Measurements from ENCODE around the gene PLOD1.
"Not testable (repeated sequence)": the region's sequence is repeated elsewhere in the genome, so short reads cannot be mapped to it uniquely, and the experiment has no call there.

PLOD1 gene

DNA sequence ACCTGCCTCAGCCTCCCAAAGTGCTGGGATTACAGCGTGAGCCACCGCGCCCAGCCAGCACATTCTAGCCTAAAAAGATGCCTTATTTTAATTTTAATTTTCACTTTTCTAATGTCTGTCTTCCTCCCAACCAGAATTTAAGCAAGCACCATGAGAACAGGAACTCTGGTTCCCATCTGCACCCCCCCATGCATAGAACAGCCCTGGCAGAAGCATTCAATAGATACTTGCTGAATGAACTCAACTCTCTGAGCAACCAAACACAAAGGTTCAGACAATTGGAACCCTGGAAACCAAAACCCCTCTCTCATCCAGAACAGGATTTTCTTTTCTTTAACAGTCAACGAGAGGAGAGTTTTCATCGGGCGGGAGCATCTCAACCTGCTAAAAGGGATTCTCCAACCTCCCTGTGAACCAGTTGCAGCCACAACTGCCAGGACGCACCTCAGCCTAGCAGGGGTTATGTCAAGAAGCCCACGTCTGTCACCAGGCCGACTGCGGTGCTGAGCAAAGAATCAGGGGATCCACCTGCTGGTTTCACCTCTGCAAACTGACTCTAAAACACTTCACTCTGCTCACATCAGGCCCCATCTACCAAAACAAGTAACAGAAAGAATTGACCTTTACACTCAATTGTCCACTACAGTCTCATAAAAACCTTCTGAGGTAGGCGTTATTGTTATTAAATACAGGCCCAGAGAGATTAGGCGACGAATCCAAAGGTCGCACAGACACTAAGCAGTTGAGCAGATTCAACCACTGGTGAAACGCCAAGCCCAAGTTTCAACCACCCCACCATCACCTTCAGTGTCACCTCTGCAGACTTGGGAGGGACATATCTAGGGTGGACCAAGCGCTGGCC lies 10.0 kb upstream of the PLOD1 start:
- Histone ChIP-seq H3K9me3 (ENCODE audit: control insufficient read depth in 2 of 2, low read length in 2 of 2) (no peaks in the 10 kb centered on the region), H3K27ac (ENCODE audit: low read depth in 2 of 2, low read length in 2 of 2) (peak overlapping the region in 1 of 2 donors; percentile 32), H3K27me3 (ENCODE audit: control insufficient read depth in 2 of 2, insufficient read depth in 2 of 2, low read length in 2 of 2) (no peaks in the 10 kb centered on the region), H3K9ac (ENCODE audit: low read depth in 1 of 2, low read length in 2 of 2) (peak overlapping the region; percentile 7 to 63), H3K36me3 (ENCODE audit: control insufficient read depth in 2 of 2, insufficient read depth in 2 of 2, low read length in 2 of 2) (peaks cover 24 to 34% of the 10 kb centered on the region in 2 donors), H3K4me1 (ENCODE audit: control insufficient read depth in 2 of 2, insufficient read depth in 2 of 2, low read length in 2 of 2) (peaks cover 22 to 23% of the 10 kb centered on the region in 2 donors), H3K4me3 (ENCODE audit: low read length in 2 of 2) (peak overlapping the region; percentile 70 to 75)

DNA sequence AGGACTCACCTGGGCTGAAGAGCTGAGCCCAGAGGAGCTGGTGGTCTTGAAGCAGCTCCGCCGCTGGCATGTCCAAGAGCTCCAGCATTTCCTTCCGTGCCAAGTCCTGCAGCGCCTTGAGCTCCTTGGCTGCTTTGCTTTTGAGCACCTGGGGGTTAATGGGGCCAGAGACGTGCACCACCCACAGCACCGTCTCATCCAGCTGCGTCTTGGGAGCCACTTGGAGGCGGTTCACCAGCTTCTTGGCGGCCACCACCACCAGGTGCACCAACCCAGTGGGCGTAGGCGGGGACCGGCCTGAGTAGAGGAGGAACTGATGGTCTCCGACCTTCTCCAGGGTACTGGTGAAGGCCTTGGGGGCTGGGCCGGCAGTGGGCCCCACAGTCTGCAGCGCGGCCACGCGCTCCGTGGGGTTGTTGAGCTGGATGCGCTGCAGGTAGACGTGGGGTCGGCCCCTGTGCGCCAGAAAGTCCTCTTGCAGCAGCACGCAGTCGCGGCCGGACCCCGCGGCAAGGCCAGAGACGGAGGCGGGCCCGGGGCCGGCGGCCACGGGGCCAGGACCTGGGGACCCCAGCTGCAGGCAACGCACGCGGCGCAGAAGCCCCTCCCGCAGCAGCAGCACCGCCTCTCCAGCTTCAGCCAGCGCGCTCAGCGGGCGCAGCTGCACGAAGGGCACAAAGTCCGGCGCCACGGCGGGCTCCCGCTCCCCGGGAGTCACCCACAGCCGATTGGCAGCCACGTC lies 9.2 kb upstream of the PLOD1 start:
- H3K27me3 ChIP-seq (ENCODE audit: control insufficient read depth in 2 of 2, insufficient read depth in 2 of 2, low read length in 2 of 2); H3K9me3 ChIP-seq (ENCODE audit: control insufficient read depth in 2 of 2, low read length in 2 of 2): not testable (repeated sequence)
- H3K9ac ChIP-seq (ENCODE audit: low read depth in 1 of 2, low read length in 2 of 2): peak overlapping the region; percentile 0 to 68
- peak overlapping the region; percentile 70 to 75 for H3K4me3 ChIP-seq (ENCODE audit: low read length in 2 of 2)
- H3K4me1 ChIP-seq (ENCODE audit: control insufficient read depth in 2 of 2, insufficient read depth in 2 of 2, low read length in 2 of 2): peaks cover 22 to 29% of the 10 kb centered on the region in 2 donors
- H3K27ac ChIP-seq (ENCODE audit: low read depth in 2 of 2, low read length in 2 of 2): peak overlapping the region in 1 of 2 donors; percentile 32
- H3K36me3 ChIP-seq (ENCODE audit: control insufficient read depth in 2 of 2, insufficient read depth in 2 of 2, low read length in 2 of 2): peaks cover 18 to 26% of the 10 kb centered on the region in 2 donors

DNA sequence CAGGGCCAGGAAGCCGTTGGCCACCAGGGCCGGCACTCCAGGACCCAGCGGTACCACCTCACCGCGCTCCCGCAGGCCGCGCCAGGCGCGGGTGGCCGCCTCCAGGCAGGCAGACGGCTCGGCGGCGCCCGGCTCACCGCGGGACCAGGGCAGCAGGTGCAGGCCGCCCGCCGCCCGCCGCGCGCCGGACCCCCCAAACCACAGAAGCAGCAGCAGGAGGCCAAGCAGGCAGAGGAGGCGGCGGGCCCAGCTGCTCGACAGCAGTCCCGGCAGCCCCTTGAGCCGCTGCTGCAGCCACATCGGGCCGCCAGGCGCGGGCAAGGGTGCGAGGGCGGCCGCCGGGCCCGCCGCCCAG lies 8.6 kb upstream of the PLOD1 start:
- no peaks in the 10 kb centered on the region for H3K9me3 ChIP-seq (ENCODE audit: control insufficient read depth in 2 of 2, low read length in 2 of 2)
- no peaks in the 10 kb centered on the region for H3K27me3 ChIP-seq (ENCODE audit: control insufficient read depth in 2 of 2, insufficient read depth in 2 of 2, low read length in 2 of 2)
- H3K36me3 ChIP-seq (ENCODE audit: control insufficient read depth in 2 of 2, insufficient read depth in 2 of 2, low read length in 2 of 2): peaks cover 14 to 21% of the 10 kb centered on the region in 2 donors
- peak overlapping the region in 1 of 2 donors; percentile 68 for H3K9ac ChIP-seq (ENCODE audit: low read depth in 1 of 2, low read length in 2 of 2)
- H3K27ac ChIP-seq (ENCODE audit: low read depth in 2 of 2, low read length in 2 of 2): no peak overlapping the region
- H3K4me3 ChIP-seq (ENCODE audit: low read length in 2 of 2): peak overlapping the region; percentile 70 to 75
- peaks cover 17 to 25% of the 10 kb centered on the region in 2 donors for H3K4me1 ChIP-seq (ENCODE audit: control insufficient read depth in 2 of 2, insufficient read depth in 2 of 2, low read length in 2 of 2)

DNA sequence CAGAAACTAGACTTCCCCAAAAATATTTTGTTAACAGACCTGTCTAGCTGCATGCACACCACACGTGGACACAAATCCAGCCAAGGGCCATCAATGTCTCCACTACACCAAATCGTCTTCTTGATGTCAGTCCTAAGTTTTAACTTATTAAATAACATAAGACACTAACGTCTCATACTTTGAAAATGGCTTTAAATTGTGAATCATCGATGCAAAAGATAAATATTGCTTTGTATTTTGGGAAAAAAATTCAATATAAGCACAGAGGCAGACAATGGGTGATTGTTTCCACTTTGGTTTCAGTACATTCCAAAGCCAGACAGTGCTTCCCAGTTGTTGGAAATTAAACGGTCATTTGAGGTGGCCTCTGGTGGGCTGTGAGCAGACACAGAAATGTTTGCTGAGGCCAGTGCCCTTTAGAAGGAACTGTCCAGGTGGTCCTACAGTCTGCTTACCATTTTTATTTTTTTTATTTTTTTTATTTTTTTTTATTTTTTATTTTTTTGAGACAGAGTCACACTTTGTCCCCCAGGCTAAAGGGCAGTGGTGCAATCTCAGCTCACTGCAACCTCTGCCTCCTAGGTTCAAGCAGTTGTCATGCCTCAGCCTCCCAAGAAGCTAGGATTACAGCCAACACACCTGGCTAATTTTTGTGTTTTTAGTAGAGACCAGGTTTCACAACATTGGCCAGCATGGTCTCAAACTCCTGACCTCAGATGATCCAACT lies 6.5 kb upstream of the PLOD1 start:
- H3K27me3 ChIP-seq (ENCODE audit: control insufficient read depth in 2 of 2, insufficient read depth in 2 of 2, low read length in 2 of 2): no peaks in the 10 kb centered on the region
- no peak overlapping the region for H3K27ac ChIP-seq (ENCODE audit: low read depth in 2 of 2, low read length in 2 of 2)
- H3K36me3 ChIP-seq (ENCODE audit: control insufficient read depth in 2 of 2, insufficient read depth in 2 of 2, low read length in 2 of 2): peaks cover 6 to 8% of the 10 kb centered on the region in 2 donors
- H3K9me3 ChIP-seq (ENCODE audit: control insufficient read depth in 2 of 2, low read length in 2 of 2): no peaks in the 10 kb centered on the region
- no peak overlapping the region for H3K4me3 ChIP-seq (ENCODE audit: low read length in 2 of 2)
- no peak overlapping the region for H3K9ac ChIP-seq (ENCODE audit: low read depth in 1 of 2, low read length in 2 of 2)
- H3K4me1 ChIP-seq (ENCODE audit: control insufficient read depth in 2 of 2, insufficient read depth in 2 of 2, low read length in 2 of 2): peaks cover 17 to 25% of the 10 kb centered on the region in 2 donors

DNA sequence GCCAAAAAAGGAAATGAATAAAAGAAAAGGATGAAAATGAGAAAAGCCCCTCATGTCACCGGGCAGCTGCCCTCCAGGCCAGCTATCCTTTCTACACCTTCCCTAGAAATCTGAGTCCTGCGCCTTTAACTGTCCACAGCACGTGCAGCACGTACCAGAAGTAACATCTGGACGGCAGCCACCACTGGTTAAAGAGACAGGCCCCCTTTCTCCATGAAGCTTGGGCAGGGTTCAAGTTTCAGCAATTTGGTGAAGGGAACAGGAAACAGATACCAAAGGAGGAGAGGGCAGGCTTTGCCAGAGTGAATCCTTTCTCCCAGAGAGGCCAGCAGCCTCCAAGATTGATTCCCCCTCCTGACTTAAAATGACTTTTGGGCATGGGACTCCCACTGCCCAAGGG lies 4.7 kb upstream of the PLOD1 start:
- no peak overlapping the region for H3K27ac ChIP-seq (ENCODE audit: low read depth in 2 of 2, low read length in 2 of 2)
- no peaks in the 10 kb centered on the region for H3K9me3 ChIP-seq (ENCODE audit: control insufficient read depth in 2 of 2, low read length in 2 of 2)
- H3K9ac ChIP-seq (ENCODE audit: low read depth in 1 of 2, low read length in 2 of 2): no peak overlapping the region
- no peaks in the 10 kb centered on the region for H3K27me3 ChIP-seq (ENCODE audit: control insufficient read depth in 2 of 2, insufficient read depth in 2 of 2, low read length in 2 of 2)
- no peak overlapping the region for H3K4me3 ChIP-seq (ENCODE audit: low read length in 2 of 2)
- H3K4me1 ChIP-seq (ENCODE audit: control insufficient read depth in 2 of 2, insufficient read depth in 2 of 2, low read length in 2 of 2): peaks cover 5 to 13% of the 10 kb centered on the region in 2 donors
- H3K36me3 ChIP-seq (ENCODE audit: control insufficient read depth in 2 of 2, insufficient read depth in 2 of 2, low read length in 2 of 2): no peaks in the 10 kb centered on the region

DNA sequence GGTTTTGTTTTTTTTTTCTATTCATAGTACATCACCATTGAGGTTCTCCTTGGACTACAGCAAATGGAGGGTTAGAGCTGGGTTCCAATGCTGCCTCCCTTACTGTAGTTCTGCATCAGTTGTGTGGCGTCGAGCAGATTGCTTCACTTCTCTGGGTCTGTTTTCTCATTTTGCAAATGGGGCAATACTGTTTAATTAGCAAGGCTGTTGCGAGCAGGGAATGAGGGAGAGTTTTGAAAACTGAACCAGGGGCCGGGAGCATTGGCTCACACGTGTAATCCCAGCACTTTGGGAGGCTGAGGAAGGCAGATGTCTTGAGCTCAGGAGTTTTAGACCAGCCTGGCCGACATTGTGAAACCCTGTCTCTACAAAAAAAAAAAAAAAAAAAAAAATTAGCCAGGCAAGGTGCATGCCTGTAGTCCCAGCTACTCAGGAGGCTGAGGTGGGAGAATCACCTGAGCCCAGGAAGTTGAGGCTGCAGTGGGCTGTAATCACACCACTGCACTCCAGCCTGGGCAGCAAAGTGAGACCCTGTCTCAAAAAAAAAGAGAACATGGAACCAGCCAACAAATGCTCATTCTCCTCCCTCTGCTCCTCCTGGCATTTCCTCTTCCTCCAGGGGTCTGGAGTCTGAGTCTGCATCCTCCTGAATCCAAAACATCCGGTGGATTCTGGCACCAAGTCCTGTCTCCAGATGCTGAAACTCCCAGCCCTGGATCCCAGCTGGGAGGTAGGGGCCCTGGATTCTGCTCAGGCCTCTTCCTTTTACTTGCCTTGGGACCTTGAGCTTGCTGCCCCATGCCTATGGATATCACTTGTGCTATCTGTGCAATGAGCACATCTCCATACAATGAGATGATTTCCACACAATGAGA lies 3.7 kb upstream of the PLOD1 start:
- H3K9ac ChIP-seq (ENCODE audit: low read depth in 1 of 2, low read length in 2 of 2): no peak overlapping the region
- H3K27ac ChIP-seq (ENCODE audit: low read depth in 2 of 2, low read length in 2 of 2): peak overlapping the region in 1 of 2 donors; percentile 23
- H3K4me1 ChIP-seq (ENCODE audit: control insufficient read depth in 2 of 2, insufficient read depth in 2 of 2, low read length in 2 of 2): peaks cover 3 to 13% of the 10 kb centered on the region in 2 donors
- H3K9me3 ChIP-seq (ENCODE audit: control insufficient read depth in 2 of 2, low read length in 2 of 2): no peaks in the 10 kb centered on the region
- H3K36me3 ChIP-seq (ENCODE audit: control insufficient read depth in 2 of 2, insufficient read depth in 2 of 2, low read length in 2 of 2): no peaks in the 10 kb centered on the region
- no peak overlapping the region for H3K4me3 ChIP-seq (ENCODE audit: low read length in 2 of 2)
- H3K27me3 ChIP-seq (ENCODE audit: control insufficient read depth in 2 of 2, insufficient read depth in 2 of 2, low read length in 2 of 2): no peaks in the 10 kb centered on the region

DNA sequence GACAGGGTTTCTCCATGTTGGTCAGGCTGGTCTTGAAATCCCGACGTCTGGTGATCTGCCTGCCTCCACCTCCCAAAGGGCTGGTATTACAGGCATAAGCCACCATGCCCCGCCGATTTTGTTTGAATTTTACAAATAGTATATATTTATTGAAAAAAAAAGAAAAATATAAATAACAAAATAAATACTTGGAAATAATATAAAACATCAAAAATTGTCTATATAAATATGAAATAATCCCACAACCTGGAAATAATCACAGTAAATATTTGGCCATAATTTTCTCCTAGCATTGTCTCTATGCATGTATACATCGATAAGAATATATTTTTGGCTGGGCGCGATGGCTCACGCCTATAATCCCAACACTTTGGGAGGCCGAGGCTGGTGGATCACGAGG lies 2.7 kb upstream of the PLOD1 start:
- H3K36me3 ChIP-seq (ENCODE audit: control insufficient read depth in 2 of 2, insufficient read depth in 2 of 2, low read length in 2 of 2): no peaks in the 10 kb centered on the region
- peaks cover 3 to 13% of the 10 kb centered on the region in 2 donors for H3K4me1 ChIP-seq (ENCODE audit: control insufficient read depth in 2 of 2, insufficient read depth in 2 of 2, low read length in 2 of 2)
- H3K27ac ChIP-seq (ENCODE audit: low read depth in 2 of 2, low read length in 2 of 2): no peak overlapping the region
- no peaks in the 10 kb centered on the region for H3K9me3 ChIP-seq (ENCODE audit: control insufficient read depth in 2 of 2, low read length in 2 of 2)
- no peak overlapping the region for H3K4me3 ChIP-seq (ENCODE audit: low read length in 2 of 2)
- H3K27me3 ChIP-seq (ENCODE audit: control insufficient read depth in 2 of 2, insufficient read depth in 2 of 2, low read length in 2 of 2): no peaks in the 10 kb centered on the region
- H3K9ac ChIP-seq (ENCODE audit: low read depth in 1 of 2, low read length in 2 of 2): no peak overlapping the region

DNA sequence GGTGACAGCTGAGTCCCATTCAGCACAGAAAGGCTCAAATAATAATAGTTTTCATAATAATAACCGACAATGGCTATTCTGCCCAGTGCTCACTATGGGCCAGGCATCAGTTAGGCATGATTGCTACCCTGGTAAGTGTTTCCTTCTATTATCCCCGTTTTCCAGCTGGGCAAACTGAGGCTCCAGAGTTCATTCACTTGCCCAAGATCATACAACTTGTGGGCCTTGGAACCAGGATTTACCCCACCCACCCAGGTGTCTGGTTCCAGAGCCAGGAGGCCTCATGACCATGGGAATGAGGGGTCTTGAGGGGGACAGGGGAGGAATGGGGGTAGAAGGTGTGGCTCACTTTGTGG lies 518 bp downstream of the PLOD1 start:
- Histone ChIP-seq H3K9ac (ENCODE audit: low read depth in 1 of 2, low read length in 2 of 2) (peak overlapping the region; percentile 70 to 85), H3K27me3 (ENCODE audit: control insufficient read depth in 2 of 2, insufficient read depth in 2 of 2, low read length in 2 of 2) (no peaks in the 10 kb centered on the region), H3K27ac (ENCODE audit: low read depth in 2 of 2, low read length in 2 of 2) (peak overlapping the region; percentile 74), H3K4me1 (ENCODE audit: control insufficient read depth in 2 of 2, insufficient read depth in 2 of 2, low read length in 2 of 2) (peaks cover 8% of the 10 kb centered on the region in 2 donors), H3K4me3 (ENCODE audit: low read length in 2 of 2) (peak overlapping the region; percentile 77 to 82), H3K9me3 (ENCODE audit: control insufficient read depth in 2 of 2, low read length in 2 of 2) (no peaks in the 10 kb centered on the region), H3K36me3 (ENCODE audit: control insufficient read depth in 2 of 2, insufficient read depth in 2 of 2, low read length in 2 of 2) (peaks cover 0 to 2% of the 10 kb centered on the region in 2 donors)

DNA sequence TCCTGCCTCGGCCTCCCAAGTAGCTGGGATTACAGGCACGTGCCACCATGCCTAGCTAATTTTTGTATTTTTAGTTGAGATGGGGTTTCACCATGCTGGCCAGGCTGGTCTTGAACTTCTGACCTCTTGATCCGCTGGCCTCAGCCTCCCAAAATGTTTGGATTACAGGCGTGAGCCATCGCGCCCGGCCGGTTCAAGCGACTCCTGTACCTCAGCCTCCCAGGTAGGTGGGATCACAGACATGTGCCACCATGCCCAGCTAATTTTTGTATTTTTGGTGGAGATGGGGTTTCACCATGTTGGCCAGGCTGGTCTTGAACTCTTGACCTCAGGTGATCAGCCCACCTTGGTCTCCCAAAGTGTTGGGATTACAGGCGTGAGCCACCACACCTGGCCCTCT lies 1.2 kb downstream of the PLOD1 start:
- not testable (repeated sequence) for H3K4me3 ChIP-seq (ENCODE audit: low read length in 2 of 2); H3K9me3 ChIP-seq (ENCODE audit: control insufficient read depth in 2 of 2, low read length in 2 of 2); H3K27me3 ChIP-seq (ENCODE audit: control insufficient read depth in 2 of 2, insufficient read depth in 2 of 2, low read length in 2 of 2); H3K4me1 ChIP-seq (ENCODE audit: control insufficient read depth in 2 of 2, insufficient read depth in 2 of 2, low read length in 2 of 2); H3K9ac ChIP-seq (ENCODE audit: low read depth in 1 of 2, low read length in 2 of 2); H3K36me3 ChIP-seq (ENCODE audit: control insufficient read depth in 2 of 2, insufficient read depth in 2 of 2, low read length in 2 of 2); H3K27ac ChIP-seq (ENCODE audit: low read depth in 2 of 2, low read length in 2 of 2)
